Activated CD8-positive, alpha-beta memory T cell treated with anti-CD3 and anti-CD28 coated beads, Interleukin-2, amount 50 U/mL, for 1 hour (primary cell): ENCODE data around the gene GPC3.
"Not testable (repeated sequence)": the region's sequence is repeated elsewhere in the genome, so short reads cannot be mapped to it uniquely, and the experiment has no call there.

Experiments used
- DNase-seq: peaks from one replicate; pipeline ENCODE4 v3.0.0-alpha.2; 2020; ENCODE audit errors: extremely low read depth

Gene GPC3

DNA sequence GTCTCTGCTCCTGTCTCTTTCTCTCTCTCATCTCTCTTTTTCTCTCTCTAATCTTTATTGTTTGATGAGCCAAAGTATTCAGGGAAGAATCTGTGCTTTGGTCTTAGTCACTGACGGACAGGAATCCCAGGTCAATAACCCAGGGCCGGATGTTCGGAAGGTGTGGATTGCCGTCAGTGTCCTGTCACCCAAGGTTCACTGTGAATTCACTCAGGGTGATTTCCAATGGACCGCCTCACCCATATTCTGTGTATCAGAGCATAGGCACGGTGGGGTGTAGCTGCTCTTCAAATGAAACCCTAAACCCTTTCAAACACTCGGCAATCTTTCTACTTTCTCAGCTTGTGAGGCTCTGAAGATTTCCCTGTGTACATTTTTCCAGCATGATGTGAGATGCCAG, 425.5 kb downstream of the GPC3 start:
- DNase-seq = no peak

DNA sequence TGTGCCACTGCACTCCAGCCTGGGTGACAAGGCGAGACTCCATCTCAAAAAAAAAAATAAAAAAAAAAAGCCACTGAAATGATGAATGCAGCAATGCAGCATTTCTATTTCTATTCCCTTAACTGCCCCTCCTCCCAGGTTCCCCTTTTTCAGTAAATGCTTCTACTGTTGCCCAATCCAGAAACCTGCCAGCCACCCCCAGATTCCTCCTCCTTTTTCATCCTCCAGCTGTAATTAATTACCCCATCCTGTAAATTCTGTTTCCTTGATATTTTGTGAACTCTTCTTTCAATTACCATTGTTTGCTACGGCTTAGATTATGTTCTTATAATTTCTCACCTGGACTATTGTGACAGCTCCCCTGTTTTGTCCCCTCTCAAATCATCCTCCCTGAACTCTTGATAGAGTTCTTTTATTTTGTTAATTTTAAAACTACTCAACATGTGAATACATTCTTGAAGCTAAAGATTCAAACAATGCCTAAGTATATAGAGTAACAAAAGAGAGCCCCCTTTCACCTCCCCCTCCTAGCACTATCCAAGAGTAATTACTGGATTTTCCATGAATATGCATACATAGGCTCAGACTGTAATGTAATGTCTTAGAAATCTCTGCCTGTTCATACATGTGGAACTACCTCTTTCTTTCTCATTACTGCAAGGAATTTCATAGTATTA, 429.5 kb downstream of the GPC3 start:
- DNase-seq = no peak

DNA sequence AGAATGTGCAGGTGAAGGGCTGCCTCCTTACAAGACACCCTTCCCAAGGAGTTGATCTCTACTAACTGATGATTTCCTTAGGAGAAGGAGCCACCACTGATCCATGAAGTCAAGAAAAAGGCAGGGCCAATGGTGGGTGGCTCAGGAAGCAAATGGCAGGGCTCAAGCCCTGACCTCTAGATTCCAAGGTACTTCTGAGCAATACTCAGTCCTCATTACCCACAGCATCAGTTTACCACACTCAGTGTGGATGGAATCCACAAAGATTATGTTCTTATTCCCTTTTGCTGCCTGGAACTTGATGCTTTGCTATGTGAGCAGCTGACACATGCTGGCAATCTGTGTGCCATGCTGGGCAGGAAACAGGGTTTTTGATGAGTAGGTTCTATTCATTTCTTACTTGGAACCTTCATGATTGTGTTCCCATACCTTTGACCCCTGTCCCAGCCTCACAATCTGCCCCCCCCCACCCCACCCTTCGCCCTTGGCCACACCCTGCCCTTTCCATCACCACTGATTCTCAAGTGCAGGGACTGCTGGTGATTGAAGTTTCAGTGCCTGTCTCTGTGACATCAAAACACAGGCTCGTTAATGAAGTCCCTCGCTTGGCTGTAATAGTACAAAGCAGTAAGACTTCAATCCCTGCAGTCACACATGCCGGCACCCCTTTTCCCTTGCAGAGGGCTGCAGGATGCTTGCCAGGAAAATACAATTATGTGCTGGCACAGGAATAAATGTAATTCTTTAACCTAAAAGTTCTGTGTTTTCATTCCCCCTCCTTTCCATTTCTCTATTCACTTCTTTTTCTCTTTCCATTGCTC, 434.5 kb downstream of the GPC3 start:
- DNase-seq = no peak

DNA sequence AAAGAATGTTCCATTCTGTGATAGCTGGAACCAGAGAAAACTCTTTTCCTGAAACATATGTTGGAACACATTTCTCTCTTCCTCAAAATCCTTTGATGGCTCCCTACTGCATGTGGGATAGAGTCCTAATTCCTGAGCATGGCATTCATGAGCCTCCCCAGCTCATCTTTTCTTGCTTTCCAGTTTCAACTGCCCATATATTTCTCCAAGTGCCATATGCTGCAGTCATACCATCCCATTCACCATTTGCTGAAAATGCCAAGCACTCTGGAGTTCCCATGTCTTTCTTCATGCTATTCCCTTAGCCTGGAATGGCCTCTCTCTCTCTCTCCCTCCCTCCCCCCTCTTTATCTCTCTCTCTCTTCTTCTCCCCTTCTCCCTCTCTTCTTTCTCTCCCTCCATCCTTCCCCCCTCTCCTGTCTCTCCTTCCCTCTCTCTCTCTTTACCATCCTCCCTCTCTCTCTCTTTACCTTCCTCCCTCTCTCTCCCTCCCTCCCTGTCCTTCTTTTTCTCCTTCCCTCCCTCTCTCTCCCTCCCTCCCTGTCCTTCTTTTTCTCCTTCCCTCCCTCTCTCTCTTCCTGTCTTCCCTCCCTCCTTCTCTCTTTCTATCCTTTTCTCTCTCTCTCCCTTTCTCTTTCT, 436.0 kb downstream of the GPC3 start:
- DNase-seq = no peak

DNA sequence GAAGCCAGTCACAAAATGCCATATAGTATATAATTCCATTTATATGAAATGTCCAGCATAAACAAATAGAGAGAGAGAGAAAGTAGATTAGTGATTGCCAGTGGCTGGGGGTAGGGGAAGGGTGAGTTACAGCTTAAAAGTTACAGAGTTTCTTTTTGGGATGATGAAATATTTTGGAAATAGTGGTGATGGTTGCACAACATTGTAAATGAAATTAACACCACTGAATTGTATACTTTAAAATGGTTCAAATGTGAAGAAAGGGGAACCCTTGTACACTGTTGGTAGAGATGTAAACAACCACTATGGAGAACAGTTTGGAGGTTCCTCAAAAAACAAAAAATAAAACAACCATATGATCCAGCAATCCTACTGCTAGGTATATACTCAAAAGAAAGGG, 439.0 kb downstream of the GPC3 start:
- no peak for DNase-seq

DNA sequence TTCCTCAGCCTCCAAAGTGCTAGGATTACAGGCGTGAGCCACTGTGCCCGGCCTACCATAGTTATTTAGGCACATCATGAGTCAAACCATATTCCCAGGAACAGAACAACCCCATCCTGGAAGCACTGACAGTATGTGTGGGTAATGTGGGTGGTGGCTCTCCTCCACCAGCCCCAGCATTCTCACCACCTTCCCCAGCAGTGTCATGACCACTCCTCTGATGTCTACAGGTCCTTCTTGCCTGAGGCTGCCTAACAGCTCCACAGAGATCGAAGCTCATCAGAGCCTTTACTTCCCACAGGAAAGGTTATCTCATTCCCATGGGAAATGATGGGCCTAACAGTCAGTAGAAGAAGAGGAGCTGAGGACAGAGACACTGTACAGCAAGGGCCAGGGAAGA, 440.6 kb downstream of the GPC3 start:
- DNase-seq = no peak

DNA sequence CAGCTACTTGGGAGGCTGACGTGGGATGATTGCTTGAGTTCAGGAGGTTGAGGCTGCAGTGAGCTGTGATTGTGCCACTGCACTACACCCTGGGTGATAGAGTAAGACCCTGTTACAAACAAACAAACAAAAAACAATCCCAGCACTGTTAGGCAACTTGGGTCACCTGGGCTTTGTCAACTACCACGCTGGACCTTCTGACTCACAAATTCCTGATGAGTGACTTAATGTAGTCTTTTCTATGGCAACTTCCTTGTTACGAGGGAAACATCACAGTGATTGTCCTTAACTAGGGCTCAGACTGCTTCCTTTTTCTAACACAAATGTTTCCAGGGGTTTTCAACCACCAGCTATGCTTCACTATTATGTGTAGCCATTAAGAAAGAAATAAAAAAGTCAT, 441.3 kb downstream of the GPC3 start:
- DNase-seq = no peak

DNA sequence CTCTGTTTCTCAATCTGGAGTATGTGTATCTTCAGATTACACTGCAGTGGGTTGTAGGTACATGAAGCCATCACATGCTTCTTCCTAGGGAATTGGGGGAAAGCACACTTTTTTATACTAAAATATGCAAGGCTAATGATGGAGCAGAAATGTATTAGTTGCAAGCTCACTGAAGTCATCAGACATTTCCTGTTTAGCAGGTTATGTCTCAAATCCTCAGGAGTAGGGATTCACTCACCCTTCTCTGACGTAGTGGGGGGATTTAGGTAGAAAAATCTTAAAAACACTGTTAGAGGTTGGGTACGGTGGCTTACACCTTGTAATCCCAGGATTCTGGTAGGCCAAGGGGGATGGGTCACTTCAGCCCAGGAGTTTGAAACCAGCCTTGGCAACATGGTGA, 441.7 kb downstream of the GPC3 start:
- DNase-seq = no peak

DNA sequence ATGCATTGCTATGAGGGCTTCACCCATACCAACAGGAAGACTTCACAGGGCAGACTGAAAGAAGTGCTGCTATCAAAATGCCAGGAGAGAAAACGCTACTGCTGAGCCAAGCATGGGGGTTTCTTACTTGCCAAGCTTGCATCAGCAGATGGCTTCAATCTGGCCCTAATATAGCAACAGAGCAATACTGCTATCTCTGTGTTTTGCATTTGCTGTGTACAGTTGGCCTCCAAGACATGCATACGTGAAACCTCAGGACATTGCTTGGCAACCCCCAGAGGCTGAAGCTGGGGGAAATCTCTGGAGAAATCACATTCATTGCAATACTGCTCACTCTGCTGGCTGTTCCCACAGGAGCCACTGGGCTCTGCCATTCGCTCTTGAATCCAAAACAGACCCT, 442.9 kb downstream of the GPC3 start:
- DNase-seq = no peak

DNA sequence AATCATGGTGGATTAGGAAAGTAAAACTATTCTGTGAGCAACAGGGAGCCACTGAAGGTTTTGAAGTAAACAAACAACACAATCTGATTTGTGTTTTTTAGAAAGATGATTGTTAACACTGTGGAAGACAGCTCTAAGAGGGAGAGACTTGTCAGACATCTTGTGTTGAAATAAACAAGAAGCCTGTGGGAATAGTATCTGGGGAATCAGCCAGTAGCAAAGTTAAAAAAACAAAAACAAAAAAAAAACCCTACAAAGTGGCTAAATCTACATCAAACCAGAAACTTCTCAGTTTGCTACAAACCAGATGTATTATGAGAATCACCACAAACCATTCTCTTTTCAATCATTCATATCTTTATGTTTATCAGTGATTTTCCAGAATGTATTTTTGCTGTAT, 444.4 kb downstream of the GPC3 start:
- DNase-seq = no peak

DNA sequence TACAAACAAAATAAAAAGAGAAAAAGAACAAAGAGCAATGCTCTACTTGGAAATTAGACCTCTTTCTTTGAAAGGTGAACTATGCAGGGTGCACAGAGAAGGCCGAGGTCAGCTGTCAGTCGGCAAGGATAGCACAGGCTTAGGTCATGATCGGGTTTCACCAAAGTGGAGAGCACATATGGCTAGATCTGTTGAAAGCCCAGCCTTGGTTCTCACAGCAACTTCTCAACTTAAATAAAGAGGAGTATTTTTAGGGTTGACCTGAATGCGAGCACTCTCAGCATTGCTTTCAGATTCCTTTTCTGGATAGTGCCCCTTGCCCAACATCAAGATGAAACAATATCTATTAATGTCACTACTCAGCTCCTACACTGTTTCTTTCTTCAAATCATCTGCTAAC, 447.2 kb downstream of the GPC3 start:
- DNase-seq = no peak

DNA sequence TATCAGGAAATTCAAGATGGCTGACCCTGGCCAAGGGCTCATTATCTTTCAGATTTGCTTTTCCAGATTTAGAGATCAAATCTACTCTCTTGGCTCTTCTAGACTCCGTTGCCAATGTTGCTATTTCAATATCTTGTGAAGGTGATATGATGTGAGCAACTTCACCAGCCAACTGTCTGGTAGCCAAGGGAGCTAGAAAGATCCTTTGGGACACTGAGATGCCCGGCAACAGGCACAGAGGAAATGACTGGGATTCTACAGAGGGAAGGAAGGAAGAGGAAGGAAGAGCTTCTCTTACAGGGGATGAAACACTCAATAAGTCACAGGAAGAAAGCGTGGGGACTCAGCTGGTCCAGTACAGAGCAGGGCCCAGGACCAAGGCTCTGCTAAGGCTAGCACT, 448.3 kb downstream of the GPC3 start:
- DNase-seq = no peak

DNA sequence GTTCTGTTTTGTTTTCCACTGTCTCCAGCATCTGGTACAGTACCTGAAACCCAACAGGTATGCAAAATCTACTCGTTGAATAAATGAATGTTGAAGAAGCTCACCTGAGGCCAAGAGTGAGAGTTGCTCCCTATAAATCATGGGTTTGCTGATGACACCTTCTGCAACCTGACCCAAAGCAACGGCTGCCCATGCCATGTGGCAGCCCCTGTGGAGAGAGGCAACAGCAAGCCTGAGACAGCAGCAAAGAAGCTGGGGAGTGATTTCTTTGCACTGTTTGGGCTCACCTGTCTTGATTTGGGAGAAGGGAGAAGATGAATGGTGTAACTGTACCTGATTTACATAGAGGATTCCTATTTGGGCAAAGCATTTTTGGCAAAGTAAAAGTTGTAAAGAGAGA, 450.3 kb downstream of the GPC3 start:
- no peak for DNase-seq

DNA sequence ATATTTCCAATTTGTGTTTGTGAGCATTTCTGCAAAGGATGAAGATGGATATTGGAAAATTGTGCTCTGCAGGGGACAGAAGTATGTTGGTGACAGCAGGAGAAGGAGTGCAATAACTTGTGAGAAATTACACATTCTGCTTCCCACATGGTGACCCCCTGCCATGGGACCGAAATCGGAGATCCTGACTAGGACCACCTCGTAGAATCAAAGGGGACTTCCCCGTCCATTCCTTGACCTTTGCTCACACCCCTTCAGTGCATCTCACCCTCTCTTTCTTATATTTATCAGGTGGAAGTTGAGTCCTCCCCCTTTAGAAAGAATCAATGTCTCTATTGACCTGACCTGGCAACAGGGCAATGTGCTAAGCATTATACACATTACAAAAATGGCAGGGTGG, 451.2 kb downstream of the GPC3 start:
- no peak for DNase-seq

DNA sequence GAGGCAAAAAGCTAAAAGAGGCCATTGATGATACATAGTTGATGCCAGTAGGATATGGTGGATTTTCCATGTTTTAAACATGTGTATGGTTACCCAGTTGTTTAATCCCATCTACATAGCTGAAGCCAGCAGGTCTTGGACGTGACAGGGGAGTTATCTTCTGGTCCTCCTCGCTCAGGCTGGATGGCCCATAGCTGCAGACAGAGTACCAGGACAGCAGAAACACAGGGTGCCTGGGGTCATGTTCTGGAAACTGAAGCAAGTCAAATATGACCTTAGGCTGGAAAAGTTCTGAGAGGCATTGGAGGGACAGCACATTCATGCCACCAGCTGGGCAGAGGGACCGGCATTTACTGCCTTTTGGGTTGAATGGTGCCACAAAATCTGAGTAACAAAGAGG, 452.1 kb downstream of the GPC3 start:
- DNase-seq = no peak

DNA sequence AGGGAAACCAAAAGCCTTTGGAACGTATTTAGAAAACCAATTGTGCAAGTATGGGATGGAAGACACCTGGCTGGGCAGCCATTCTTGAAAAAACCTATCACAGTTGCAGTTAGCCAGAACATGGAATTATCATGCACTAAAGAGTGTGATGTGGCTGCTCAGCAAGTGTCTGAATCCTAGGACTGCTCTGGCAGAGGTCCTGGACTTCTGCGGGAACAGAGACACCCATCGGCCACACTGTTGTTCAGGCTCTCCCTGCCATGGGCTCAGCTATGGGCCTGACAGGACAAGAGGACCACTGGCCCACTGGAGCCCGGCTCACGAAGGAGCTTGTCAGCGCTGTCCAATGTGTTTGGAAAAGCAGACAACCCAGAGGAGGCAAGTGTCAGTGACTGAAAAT, 454.4 kb downstream of the GPC3 start:
- no peak for DNase-seq

DNA sequence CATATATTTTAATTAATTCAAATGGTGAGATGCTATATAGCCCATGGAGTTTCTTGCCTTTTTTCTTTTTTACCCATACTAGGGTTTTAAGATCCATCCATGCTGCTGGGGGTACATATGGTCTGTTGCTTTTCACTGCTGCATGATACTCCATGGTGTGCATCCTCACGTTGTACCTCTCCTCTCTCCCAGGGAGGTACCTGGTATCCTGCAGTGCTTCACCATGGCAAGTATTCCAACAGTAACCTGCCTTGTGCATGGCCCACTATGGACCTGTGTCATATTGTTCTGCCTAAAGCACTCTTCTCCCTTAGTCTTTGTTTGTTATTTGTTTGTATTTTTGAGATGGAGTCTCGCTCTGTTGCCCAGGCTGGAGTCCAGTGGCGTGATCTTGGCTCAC, 455.8 kb downstream of the GPC3 start:
- no peak for DNase-seq

DNA sequence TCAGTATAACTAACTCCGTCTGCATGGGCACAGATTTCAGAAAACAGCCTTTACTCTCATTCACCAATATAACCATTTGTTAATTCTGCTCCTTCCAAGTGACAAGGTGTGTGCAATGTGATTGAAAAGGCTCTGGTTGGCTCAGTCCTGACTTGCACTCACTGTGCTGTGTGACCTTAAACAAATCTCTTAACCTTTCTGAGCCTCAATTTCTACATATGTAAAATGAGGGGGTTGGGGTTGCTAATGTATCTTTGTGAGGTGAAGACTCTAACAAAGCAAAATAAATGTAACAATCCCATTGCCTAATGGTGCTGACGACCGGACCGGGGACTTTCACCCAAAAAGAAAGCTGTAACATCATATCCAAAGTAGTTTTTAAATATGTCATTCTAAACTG, 457.6 kb downstream of the GPC3 start:
- no peak for DNase-seq

DNA sequence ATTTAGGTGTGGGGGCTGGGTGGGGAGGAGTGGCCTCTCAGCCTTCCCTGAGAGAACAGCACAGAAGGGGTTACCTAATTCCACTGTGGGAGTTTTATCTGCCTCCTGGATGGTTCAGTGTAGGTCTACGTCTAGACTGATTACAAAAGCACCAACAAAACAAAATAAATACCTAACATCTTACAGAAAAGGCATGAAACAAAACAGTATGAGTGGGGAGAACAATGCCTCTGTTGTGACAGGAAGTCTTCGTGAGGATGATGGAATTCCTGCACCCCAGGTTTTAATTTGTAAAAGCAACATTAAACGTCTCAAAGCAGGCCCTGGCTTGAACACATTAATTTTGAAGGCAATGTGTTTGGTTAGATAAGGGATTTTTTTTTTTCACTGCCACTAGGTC, 458.0 kb downstream of the GPC3 start:
- DNase-seq = no peak

DNA sequence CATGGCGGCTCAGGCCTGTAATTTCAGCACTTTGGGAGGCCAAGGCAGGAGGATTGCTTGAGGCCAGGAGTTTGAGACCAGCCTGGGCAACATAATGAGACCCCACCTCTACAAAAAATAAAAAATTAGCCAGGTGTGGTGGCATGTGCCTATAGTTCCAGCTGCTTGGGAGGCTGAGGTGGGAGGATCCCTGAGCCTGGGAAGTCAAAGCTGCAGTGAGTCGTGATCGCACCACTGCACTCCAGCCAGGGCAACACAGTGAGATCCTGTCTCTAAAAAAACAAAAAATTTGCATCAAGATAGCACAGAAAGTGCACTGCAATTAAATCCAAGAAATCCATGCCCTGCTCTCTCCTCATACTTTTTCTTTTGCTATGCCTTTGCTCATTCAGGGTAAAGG, 458.6 kb downstream of the GPC3 start:
- DNase-seq = not testable (repeated sequence)

DNA sequence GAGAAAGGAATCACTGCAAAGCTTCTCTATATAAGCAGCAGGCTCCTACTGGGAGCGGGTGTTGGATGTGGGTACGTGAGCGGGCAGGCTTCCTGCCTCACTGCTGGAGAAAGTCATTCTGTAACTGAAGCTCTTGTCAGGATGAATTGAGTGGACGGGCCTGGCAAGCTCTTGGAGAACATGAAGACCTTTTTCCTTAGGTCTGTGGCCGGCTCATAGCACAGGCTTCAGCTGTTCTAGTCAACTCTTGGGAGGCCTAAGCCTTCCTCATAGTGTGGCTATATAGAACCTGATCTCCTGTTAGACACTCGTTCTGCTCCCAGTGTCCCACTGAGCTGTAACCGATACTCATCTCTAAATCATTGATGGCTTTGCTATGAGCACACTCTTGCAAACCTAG, 461.9 kb downstream of the GPC3 start:
- DNase-seq = no peak

DNA sequence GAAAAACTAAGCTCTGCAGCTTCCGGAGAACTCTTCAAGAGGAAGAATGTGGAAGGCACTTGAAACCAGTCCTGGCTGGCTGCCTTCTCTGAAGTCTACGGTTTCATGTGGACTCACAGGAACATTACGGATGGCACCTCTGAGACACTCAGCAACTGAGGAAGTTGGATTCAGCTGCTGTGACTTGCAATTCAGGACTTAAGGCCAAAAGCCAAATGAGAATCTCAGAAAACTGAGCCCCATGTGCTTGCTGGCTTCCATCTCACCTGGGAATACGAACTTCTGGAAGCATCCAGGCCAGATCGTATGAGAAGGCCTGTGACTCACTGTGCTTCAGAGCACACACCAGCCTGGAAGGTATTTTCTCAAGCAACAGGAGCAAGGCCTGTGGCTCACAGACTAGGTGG, 462.3 kb downstream of the GPC3 start:
- no peak for DNase-seq

DNA sequence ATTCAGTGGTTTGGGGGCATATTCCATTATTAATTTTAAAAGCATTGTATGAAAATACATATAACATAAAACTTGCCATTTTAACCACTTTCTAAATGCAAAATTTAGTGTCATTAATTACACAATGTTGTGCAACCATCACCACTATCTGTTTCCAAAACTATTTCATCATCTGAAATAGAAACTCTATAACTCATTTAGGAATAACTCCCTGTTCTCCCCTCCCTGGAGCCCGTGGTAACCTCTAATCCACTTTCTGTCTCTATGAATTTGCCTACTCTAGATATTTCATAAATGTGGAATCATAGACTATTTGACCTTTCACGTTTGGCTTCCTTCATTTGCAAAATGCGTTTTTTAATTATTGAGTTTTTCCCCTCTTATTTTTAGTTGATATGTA, 468.7 kb downstream of the GPC3 start:
- DNase-seq = no peak
